GM10266 (cell line): ENCODE data around the gene CCHCR1.

Experiments used
- DNase-seq: peaks from one replicate; pipeline ENCODE4 v3.0.0; 2012; ENCODE audit errors: extremely low spot score
- TF ChIP-seq, protein P1 (sequence below): IDR thresholded peaks from 2 replicates; pipeline ENCODE4 v1.5.1; 2012; ENCODE audit warnings: mild to moderate bottlenecking, low read depth; ENCODE audit not compliant: control insufficient read depth, insufficient read depth; ENCODE audit errors: missing control alignments

Gene CCHCR1

DNA sequence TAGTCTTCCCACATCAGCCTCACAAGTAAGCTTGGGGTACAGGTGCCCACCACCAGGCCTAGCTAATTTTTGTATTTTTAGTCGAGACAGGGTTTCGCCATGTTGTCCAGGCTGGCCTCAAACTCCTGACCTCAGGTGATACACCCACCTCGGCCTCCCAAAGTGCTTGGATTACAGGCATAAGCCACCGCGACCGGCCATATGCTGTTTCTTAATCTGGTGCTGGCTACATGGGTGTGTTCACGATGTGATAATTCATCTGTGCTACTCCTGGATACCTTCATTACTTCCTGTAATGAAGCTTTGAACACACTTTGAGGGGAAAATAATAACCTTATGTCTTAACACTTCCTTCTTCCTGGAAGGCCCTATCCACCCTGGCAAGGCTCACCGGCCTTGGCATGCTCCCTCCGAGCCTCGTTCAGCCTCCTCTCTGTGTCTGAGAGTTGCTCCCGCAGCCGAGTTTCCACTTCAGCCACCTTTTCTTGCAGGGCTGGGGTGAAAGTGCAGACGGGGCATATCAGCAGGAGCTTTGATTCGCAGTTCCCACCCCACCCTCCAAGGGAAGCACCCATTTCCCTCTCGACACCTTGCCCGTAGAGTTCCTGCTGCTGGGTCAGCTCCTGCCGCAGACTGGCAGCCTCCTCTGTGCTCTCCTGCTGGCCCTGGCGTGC is 13.2 kb downstream of the CCHCR1 start:
- DNase-seq, result no peak
- TF ChIP-seq, protein P1, sequence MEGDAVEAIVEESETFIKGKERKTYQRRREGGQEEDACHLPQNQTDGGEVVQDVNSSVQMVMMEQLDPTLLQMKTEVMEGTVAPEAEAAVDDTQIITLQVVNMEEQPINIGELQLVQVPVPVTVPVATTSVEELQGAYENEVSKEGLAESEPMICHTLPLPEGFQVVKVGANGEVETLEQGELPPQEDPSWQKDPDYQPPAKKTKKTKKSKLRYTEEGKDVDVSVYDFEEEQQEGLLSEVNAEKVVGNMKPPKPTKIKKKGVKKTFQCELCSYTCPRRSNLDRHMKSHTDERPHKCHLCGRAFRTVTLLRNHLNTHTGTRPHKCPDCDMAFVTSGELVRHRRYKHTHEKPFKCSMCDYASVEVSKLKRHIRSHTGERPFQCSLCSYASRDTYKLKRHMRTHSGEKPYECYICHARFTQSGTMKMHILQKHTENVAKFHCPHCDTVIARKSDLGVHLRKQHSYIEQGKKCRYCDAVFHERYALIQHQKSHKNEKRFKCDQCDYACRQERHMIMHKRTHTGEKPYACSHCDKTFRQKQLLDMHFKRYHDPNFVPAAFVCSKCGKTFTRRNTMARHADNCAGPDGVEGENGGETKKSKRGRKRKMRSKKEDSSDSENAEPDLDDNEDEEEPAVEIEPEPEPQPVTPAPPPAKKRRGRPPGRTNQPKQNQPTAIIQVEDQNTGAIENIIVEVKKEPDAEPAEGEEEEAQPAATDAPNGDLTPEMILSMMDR, result no peak

DNA sequence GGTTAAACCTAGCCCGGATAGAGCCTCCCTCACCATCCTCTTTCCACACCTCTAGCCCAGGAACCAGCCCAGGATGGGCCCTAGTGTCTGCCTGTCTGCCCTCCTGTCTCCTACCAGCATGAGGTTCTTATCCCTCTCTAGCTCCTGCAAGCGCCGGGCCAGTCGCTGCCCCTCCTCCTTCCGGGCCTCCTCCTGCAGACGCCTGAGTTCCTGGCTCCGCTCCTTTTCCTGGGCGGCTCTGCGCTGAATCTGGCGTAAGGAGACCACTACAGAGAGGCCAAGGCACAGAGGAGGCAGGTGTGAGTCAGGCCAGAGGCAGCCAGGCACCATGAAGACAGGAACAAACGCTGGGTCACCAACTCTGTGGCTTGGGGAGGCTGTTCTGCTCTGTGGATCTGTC is 14.5 kb downstream of the CCHCR1 start:
- TF ChIP-seq, protein P1, result no peak
- no peak for DNase-seq

DNA sequence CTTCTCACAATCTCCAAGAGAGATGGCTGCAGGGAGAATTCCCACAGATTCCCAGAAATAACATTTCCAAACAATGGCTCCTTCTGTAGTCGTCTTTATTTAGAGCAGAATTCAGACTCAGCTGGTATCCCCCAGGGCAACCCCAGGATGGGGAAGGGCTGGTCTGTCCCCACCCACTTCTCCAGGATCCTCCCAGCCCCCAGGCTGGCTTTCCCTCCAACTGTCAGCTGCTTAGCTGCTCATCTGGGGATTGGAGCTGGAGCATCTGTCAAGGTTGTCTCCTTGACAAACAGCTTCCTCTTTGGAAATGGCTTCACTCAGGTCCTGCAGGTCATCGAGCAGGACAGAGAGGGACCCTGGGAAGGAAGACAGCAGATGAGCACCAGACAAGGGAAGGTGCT is 15.2 kb downstream of the CCHCR1 start:
- TF ChIP-seq, protein P1, result no peak

DNA sequence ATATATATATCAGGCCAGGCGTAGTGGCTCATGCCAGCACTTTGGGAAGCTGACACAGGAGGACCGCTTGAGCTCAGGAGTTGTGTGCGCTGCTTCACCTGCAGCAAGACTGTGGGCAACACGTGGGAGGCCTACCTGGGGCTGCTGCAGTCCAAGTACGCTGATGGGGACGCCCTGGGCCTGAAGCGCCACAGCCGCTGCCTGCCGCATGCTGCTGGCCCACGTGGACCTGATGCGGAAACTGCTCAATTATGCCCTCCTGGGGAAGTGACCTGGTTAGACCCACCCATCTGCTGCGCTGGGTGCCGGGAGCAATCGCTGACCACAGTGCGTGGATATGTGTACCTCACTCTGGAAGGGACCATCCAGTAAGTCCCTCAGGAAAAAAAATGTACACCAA is 17.0 kb downstream of the CCHCR1 start:
- DNase-seq, result no peak
- TF ChIP-seq, protein P1, result no peak

More for the DNA sequence above, 15.2 kb downstream of the CCHCR1 start:
- DNase-seq, result no peak

DNA sequence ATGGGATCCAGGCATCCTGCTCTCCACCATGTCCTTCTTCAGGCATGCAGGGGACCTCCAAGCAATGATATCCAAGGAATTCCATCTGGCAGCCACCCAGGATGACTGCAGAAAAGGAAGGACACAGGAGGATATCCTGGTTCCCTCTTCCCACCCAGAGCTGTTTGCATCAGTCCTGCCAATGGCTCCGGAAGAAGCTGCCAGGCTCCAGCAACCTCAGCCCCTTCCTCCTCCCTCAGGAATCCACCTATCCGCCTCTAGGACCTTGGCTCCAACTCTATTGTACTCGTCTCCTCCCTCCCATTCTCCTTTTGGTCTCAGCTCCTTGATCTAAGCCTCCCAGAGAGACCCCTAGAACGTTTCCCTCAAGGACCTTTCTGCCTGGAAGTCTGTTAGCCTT is 18.0 kb downstream of the CCHCR1 start:
- TF ChIP-seq, protein P1, result no peak
- no peak for DNase-seq

DNA sequence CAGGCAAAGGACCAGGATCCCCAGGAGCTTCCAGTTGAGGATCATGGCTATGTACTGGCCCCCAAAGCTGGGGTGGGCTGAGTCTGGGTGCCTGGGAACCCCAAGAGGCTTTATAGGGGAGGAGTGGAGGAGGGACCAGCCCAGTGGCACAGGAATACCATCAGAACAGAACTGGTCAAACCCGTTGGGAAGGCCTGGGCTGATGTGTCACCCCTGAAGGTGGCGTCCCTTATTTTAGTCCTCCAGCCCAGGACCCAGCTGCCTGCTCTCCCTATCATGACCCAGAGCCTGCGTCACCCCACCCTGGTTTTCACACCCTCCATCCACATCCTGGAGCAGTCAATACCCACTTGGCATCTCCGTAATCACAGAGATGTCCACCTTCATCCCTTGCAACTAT is 18.6 kb downstream of the CCHCR1 start, which contains the start of gene PSORS1C2:
PSORS1C2 (minus strand) TSS at position 85 of the 400 bp plus-strand sequence; CDS start at position 45, 40 bp downstream.
- TF ChIP-seq, protein P1, result no peak

DNA sequence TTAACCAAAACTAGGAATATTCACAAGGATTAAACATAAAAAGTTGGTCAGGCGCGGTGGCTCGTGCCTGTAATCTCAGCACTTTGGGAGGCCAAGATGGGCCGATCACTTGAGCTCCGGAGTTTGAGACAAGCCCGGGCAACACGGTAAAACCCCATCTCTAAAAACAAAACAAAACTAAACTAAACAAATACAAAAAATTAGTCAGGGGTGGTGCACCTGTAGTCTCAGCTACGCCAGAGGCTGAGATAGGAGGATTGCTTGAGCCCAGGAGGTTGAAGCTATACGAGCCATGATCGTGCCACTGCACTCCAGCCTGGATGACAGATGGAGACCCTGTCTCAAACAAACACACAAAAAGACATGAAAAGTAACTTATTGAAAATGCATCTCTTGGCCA is 21.9 kb downstream of the CCHCR1 start:
- TF ChIP-seq, protein P1, result no peak
- no peak for DNase-seq

More for the DNA sequence above, 18.6 kb downstream of the CCHCR1 start, which contains the start of gene PSORS1C2:
- DNase-seq, result no peak
